Activated naive CD8-positive, alpha-beta T cell treated with anti-CD3 and anti-CD28 coated beads, Interleukin-2, amount 10 ng/mL, durations not matched to agents 7 days and 5 days (primary cell): ENCODE data around the gene ZBTB7C. TPM values are rescaled to one million over a fixed set of nuclear protein-coding genes. Genes with fewer than 3 reads are reported as not detected.

ENCODE experiments used
- ATAC-seq: fragments of 150-1000 bp; cut with Tn5 transposase; one replicate; pipeline ENCODE4 v1.10.0; 2021; ENCODE audit warnings: low read depth, moderate library complexity
- POLR2A ChIA-PET: fragments of 350-600 bp; sonication (Branson Sonifier 250); formaldehyde crosslinking; loops from one replicate; lab custom pipeline; 2021; ENCODE audit warnings: antibody characterized with exemption; lab: Charles Lee
- DNase-seq: peaks from one replicate; pipeline ENCODE4 v3.0.0; 2021
- H3K27ac Mint-ChIP-seq: one replicate; pipeline ENCODE4 v1.8.0; 2022; ENCODE audit warnings: mild to moderate bottlenecking, mixed read lengths
- H3K27me3 Mint-ChIP-seq: one replicate; pipeline ENCODE4 v1.8.0; 2022; ENCODE audit warnings: mild to moderate bottlenecking, moderate library complexity, mixed read lengths
- H3K36me3 Mint-ChIP-seq: one replicate; pipeline ENCODE4 v1.8.0; 2021; ENCODE audit warnings: mild to moderate bottlenecking, mixed read lengths
- H3K4me1 Mint-ChIP-seq: one replicate; pipeline ENCODE4 v1.8.0; 2021; ENCODE audit warnings: mixed read lengths
- H3K4me3 Mint-ChIP-seq: one replicate; pipeline ENCODE4 v1.8.0; 2022; ENCODE audit warnings: mild to moderate bottlenecking, moderate library complexity, mixed read lengths
- H3K9me3 Mint-ChIP-seq: one replicate; pipeline ENCODE4 v1.8.0; 2021; ENCODE audit warnings: mixed read lengths
- total RNA-seq, 2 experiments: library from RNA; stranded (reverse); gene quantifications; one replicate each; pipeline ENCODE4 v1.2.3, GENCODE V29; 2021

ZBTB7C gene
- total RNA-seq, 2 experiments from 2014 or later = not detected

- no peaks in the 10 kb centered on the region for H3K4me1 Mint-ChIP-seq
- POLR2A ChIA-PET = no interaction called here
Observed at GRCh38 chr18:48184118-48184517, 225.1 kb downstream of the ZBTB7C start.

GRCh38 chr18:48183613-48184012 is 225.6 kb downstream of the ZBTB7C start:
- Mint-ChIP-seq H3K27ac (no peak overlapping the region), H3K9me3 (no peaks in the 10 kb centered on the region), H3K4me1 (no peaks in the 10 kb centered on the region), H3K36me3 (no peaks in the 10 kb centered on the region), H3K4me3 (no peak overlapping the region), H3K27me3 (peaks cover 6% of the 10 kb centered on the region)
- POLR2A ChIA-PET = no interaction called here
- DNase-seq (no peak), ATAC-seq (no peak)

More at GRCh38 chr18:48184118-48184517, 225.1 kb downstream of the ZBTB7C start:
- H3K4me3 Mint-ChIP-seq = no peak overlapping the region
- H3K27me3 Mint-ChIP-seq = peaks cover 8% of the 10 kb centered on the region
- DNase-seq = no peak
- H3K9me3 Mint-ChIP-seq = no peaks in the 10 kb centered on the region
- ATAC-seq = no peak
- H3K36me3 Mint-ChIP-seq = no peaks in the 10 kb centered on the region
- H3K27ac Mint-ChIP-seq = no peak overlapping the region

GRCh38 chr18:48182779-48183178 is 226.4 kb downstream of the ZBTB7C start:
- DNase-seq (no peak), ATAC-seq (no peak)
- POLR2A ChIA-PET = no interaction called here
- H3K27me3 Mint-ChIP-seq = peaks cover 5% of the 10 kb centered on the region
- no peak overlapping the region for H3K27ac Mint-ChIP-seq
- H3K36me3 Mint-ChIP-seq = no peaks in the 10 kb centered on the region
- no peaks in the 10 kb centered on the region for H3K4me1 Mint-ChIP-seq
- no peaks in the 10 kb centered on the region for H3K9me3 Mint-ChIP-seq
- H3K4me3 Mint-ChIP-seq = no peak overlapping the region

GRCh38 chr18:48181857-48182256 is 227.3 kb downstream of the ZBTB7C start:
- Mint-ChIP-seq H3K4me1 (no peaks in the 10 kb centered on the region), H3K9me3 (no peaks in the 10 kb centered on the region), H3K27ac (no peak overlapping the region), H3K27me3 (peaks cover 5% of the 10 kb centered on the region), H3K4me3 (no peak overlapping the region), H3K36me3 (no peaks in the 10 kb centered on the region)
- ATAC-seq (no peak), DNase-seq (no peak)
- POLR2A ChIA-PET = no interaction called here

GRCh38 chr18:48181087-48181823 is 227.9 kb downstream of the ZBTB7C start:
- no peaks in the 10 kb centered on the region for H3K4me1 Mint-ChIP-seq
- ATAC-seq = no peak
- peaks cover 5% of the 10 kb centered on the region for H3K27me3 Mint-ChIP-seq
- no peak overlapping the region for H3K4me3 Mint-ChIP-seq
- POLR2A ChIA-PET = no interaction called here
- H3K9me3 Mint-ChIP-seq = no peaks in the 10 kb centered on the region
- no peaks in the 10 kb centered on the region for H3K36me3 Mint-ChIP-seq
- DNase-seq = no peak
- H3K27ac Mint-ChIP-seq = no peak overlapping the region

- H3K9me3 Mint-ChIP-seq = no peaks in the 10 kb centered on the region
- no peak overlapping the region for H3K4me3 Mint-ChIP-seq
- H3K27ac Mint-ChIP-seq = no peak overlapping the region
- H3K27me3 Mint-ChIP-seq = peaks cover 5% of the 10 kb centered on the region
- H3K4me1 Mint-ChIP-seq = no peaks in the 10 kb centered on the region
- POLR2A ChIA-PET = no interaction called here
- DNase-seq = no peak
- H3K36me3 Mint-ChIP-seq = no peaks in the 10 kb centered on the region
- no peak for ATAC-seq
Observed at GRCh38 chr18:48179666-48180065, 229.5 kb downstream of the ZBTB7C start.

- Mint-ChIP-seq H3K27me3 (peaks cover 5% of the 10 kb centered on the region), H3K9me3 (no peaks in the 10 kb centered on the region), H3K27ac (no peak overlapping the region), H3K4me1 (no peaks in the 10 kb centered on the region), H3K36me3 (no peaks in the 10 kb centered on the region), H3K4me3 (no peak overlapping the region)
- POLR2A ChIA-PET = no interaction called here
- ATAC-seq = no peak
- no peak for DNase-seq
Observed at GRCh38 chr18:48179001-48179400, 230.2 kb downstream of the ZBTB7C start.

GRCh38 chr18:48176909-48177308 is 232.3 kb downstream of the ZBTB7C start:
- Mint-ChIP-seq H3K4me3 (no peak overlapping the region), H3K4me1 (no peaks in the 10 kb centered on the region), H3K27ac (no peak overlapping the region), H3K36me3 (no peaks in the 10 kb centered on the region), H3K27me3 (peaks cover 11% of the 10 kb centered on the region), H3K9me3 (no peaks in the 10 kb centered on the region)
- DNase-seq = no peak
- ATAC-seq = no peak
- POLR2A ChIA-PET = no interaction called here

- Mint-ChIP-seq H3K27ac (peak overlapping the region; percentile 23), H3K4me1 (no peaks in the 10 kb centered on the region), H3K4me3 (no peak overlapping the region), H3K27me3 (peaks cover 9% of the 10 kb centered on the region), H3K9me3 (no peaks in the 10 kb centered on the region), H3K36me3 (no peaks in the 10 kb centered on the region)
- POLR2A ChIA-PET = no interaction called here
- DNase-seq = no peak
- no peak for ATAC-seq
Observed at GRCh38 chr18:48173557-48173956, 235.6 kb downstream of the ZBTB7C start.

GRCh38 chr18:48172226-48173006 is 236.8 kb downstream of the ZBTB7C start:
- POLR2A ChIA-PET = no interaction called here
- H3K27ac Mint-ChIP-seq = no peak overlapping the region
- no peaks in the 10 kb centered on the region for H3K9me3 Mint-ChIP-seq
- no peaks in the 10 kb centered on the region for H3K36me3 Mint-ChIP-seq
- DNase-seq (no peak), ATAC-seq (no peak)
- H3K4me1 Mint-ChIP-seq = no peaks in the 10 kb centered on the region
- no peak overlapping the region for H3K4me3 Mint-ChIP-seq
- H3K27me3 Mint-ChIP-seq = peaks cover 9% of the 10 kb centered on the region

GRCh38 chr18:48171490-48172188 is 237.5 kb downstream of the ZBTB7C start:
- no peaks in the 10 kb centered on the region for H3K9me3 Mint-ChIP-seq
- H3K36me3 Mint-ChIP-seq = no peaks in the 10 kb centered on the region
- no peak overlapping the region for H3K27ac Mint-ChIP-seq
- DNase-seq (no peak), ATAC-seq (no peak)
- POLR2A ChIA-PET = no interaction called here
- no peak overlapping the region for H3K4me3 Mint-ChIP-seq
- peaks cover 5% of the 10 kb centered on the region for H3K4me1 Mint-ChIP-seq
- peaks cover 9% of the 10 kb centered on the region for H3K27me3 Mint-ChIP-seq

GRCh38 chr18:48170651-48171050 is 238.5 kb downstream of the ZBTB7C start:
- no peak for DNase-seq
- H3K27ac Mint-ChIP-seq = no peak overlapping the region
- no peaks in the 10 kb centered on the region for H3K9me3 Mint-ChIP-seq
- H3K4me3 Mint-ChIP-seq = no peak overlapping the region
- no peak for ATAC-seq
- H3K36me3 Mint-ChIP-seq = no peaks in the 10 kb centered on the region
- POLR2A ChIA-PET = no interaction called here
- peaks cover 11% of the 10 kb centered on the region for H3K27me3 Mint-ChIP-seq
- H3K4me1 Mint-ChIP-seq = peaks cover 5% of the 10 kb centered on the region

GRCh38 chr18:48168861-48169260 is 240.3 kb downstream of the ZBTB7C start:
- Mint-ChIP-seq H3K9me3 (no peaks in the 10 kb centered on the region), H3K27me3 (peaks cover 20% of the 10 kb centered on the region), H3K36me3 (no peaks in the 10 kb centered on the region), H3K27ac (no peak overlapping the region), H3K4me3 (no peak overlapping the region), H3K4me1 (peaks cover 5% of the 10 kb centered on the region)
- DNase-seq (no peak), ATAC-seq (no peak)
- POLR2A ChIA-PET = no interaction called here
